ENCODE data around the gene KNDC1. TPM values are rescaled to one million over a fixed set of nuclear protein-coding genes. Genes with fewer than 3 reads are reported as not detected.

KNDC1 gene
- total and polyA plus RNA-seq, 3 donors from 2014 or later, result 4.2 to 19.8 (median 13.3) TPM

DNA sequence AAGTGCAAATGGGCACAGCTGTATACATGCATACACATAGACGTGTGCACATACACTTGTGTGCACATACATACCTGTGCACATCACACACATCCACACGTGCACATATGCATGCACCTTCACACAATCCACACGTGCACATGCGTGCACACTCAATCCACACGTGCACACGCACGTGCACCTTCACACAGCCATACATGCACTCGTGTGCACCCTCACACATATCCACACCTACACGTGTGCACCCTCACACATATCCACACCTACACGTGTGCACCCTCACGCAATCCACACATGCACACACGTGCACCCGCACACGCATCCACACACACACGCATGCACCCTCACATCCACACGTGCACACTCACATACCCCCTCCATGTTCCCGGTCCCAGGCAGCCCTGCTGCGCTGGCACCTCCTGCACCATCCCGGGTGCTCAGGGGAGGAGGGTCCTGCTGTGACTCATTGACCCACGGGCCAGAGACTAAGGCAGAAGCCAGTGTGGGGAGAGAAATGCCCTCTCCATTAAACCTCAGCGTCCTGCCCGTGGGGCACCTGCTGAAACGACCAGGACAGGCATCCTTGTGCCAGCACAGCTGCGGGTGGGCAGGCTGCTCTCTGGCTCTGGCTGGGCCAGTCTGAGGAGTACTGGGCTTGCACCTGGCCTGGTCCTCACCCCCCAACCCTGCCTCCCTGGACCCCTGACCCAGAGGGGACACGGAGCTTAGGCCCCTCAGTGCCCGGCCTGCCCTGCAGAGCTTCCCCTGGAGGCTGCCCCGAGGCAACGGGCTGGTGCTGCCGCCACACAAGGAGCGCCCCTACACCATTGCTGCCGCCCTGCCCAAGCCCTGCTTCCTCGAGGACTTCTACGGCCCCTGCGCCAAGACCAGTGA lies 52.2 kb downstream of the KNDC1 start:
- Histone ChIP-seq H3K27ac (no peak overlapping the region), H3K27me3 (no peaks in the 10 kb centered on the region), H3K36me3 (ENCODE audit: low read depth, missing control alignments) (no peaks in the 10 kb centered on the region), H3K9me3 (no peaks in the 10 kb centered on the region), H3K4me1 (no peaks in the 10 kb centered on the region), H3K4me3 (no peak overlapping the region)
- intact Hi-C loops (cut with DNase I; ENCODE audit: low total_unique reads), result no loop called here
- 86 to 90% methylated on average over 22 to 34 of the region's 34 CpGs for WGBS, 2 donors
- no peak for DNase-seq
- TF ChIP-seq POLR2A (IDR thresholded peaks at IDR 0.05), result no peak
- TF ChIP-seq, protein P1, sequence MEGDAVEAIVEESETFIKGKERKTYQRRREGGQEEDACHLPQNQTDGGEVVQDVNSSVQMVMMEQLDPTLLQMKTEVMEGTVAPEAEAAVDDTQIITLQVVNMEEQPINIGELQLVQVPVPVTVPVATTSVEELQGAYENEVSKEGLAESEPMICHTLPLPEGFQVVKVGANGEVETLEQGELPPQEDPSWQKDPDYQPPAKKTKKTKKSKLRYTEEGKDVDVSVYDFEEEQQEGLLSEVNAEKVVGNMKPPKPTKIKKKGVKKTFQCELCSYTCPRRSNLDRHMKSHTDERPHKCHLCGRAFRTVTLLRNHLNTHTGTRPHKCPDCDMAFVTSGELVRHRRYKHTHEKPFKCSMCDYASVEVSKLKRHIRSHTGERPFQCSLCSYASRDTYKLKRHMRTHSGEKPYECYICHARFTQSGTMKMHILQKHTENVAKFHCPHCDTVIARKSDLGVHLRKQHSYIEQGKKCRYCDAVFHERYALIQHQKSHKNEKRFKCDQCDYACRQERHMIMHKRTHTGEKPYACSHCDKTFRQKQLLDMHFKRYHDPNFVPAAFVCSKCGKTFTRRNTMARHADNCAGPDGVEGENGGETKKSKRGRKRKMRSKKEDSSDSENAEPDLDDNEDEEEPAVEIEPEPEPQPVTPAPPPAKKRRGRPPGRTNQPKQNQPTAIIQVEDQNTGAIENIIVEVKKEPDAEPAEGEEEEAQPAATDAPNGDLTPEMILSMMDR (IDR thresholded peaks at IDR 0.05), result no peak

DNA sequence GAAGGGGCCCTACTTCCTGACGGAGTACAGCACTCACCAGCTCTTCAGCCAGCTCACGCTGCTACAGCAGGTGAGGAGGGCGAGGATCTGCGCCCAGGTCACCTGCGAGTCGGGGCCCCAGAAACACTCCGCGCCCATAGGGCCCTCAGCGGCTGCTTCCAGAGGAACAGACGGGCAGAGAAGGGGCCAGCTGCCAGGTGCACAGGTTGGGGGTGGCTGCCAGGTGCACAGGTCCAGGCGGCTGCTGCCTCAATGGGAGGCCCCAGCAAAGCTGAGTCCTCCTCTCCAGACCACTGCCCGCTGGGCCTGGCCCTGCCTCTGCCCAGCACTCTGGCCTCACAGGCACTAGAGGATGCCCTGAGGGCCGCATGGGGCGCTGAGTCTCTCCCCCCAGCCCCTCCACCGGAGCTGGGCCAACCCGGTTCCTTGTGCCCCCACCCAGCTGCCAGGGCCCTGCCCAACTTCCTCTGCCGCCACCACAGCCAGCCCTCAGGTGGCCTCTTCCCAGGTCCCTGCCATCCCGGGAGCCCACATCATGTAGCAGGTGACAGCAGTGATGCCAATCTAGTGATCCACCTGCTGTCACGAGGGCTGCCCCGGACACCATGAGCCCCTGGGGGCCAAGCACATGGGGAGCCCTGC lies 53.0 kb downstream of the KNDC1 start:
- intact Hi-C loops (cut with DNase I; ENCODE audit: low total_unique reads), result no loop called here
- Histone ChIP-seq H3K4me3 (no peak overlapping the region), H3K27me3 (no peaks in the 10 kb centered on the region), H3K27ac (no peak overlapping the region), H3K36me3 (ENCODE audit: low read depth, missing control alignments) (no peaks in the 10 kb centered on the region), H3K9me3 (no peaks in the 10 kb centered on the region), H3K4me1 (no peaks in the 10 kb centered on the region)
- no peak for DNase-seq
- TF ChIP-seq, protein P1 (IDR thresholded peaks at IDR 0.05), result no peak
- TF ChIP-seq POLR2A (IDR thresholded peaks at IDR 0.05), result no peak
- WGBS, 2 donors, result 92% methylated on average over 17 of the region's 20 CpGs; no CpG with 5 or more reads in 1 of the 2 donors

DNA sequence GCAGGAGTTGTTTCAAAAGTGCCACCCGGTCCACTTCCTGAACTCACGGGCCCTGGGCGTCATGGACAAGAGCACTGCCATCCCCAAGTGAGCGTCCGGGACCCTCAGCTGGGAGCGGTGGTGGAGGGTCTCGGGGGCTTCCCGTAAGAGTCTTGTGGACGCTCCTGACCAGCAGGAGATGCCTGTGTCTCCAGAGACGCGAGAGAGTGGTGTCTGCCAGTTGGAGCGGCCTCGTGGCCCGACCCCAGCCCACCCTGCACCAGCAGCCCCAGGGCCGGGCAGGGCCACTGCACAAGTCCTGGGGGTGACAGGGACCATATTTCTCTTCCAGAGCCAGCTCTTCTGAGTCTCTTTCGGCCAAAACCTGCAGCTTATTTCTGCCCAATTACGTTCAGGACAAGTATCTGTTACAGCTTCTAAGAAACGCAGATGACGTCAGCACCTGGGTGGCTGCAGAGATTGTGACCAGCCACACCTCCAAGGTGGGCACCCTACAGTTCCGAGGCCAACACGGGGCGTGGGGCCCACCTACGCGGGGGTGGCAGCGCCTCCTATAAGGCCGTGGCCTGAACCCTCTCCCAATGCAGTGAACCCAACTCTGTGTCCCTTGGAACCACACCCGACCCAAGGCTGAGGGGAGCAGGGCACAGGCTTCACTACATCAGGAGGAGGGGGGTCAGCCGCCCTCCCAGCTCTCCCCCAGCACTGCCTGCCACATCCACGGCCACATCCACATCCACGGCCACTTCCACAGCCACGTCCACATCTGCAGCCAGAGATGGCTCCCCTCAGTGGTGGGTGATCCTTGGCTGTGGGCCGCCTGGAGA lies 53.8 kb downstream of the KNDC1 start:
- Histone ChIP-seq H3K27ac (no peak overlapping the region), H3K36me3 (ENCODE audit: low read depth, missing control alignments) (no peaks in the 10 kb centered on the region), H3K4me1 (no peaks in the 10 kb centered on the region), H3K4me3 (no peak overlapping the region), H3K27me3 (no peaks in the 10 kb centered on the region), H3K9me3 (no peaks in the 10 kb centered on the region)
- 88 to 92% methylated on average over 20 to 32 of the region's 32 CpGs for WGBS, 2 donors
- intact Hi-C loops (cut with DNase I; ENCODE audit: low total_unique reads), result no loop called here
- no peak for DNase-seq
- no peak for TF ChIP-seq POLR2A (IDR thresholded peaks at IDR 0.05)
- TF ChIP-seq, protein P1 (IDR thresholded peaks at IDR 0.05), result no peak

DNA sequence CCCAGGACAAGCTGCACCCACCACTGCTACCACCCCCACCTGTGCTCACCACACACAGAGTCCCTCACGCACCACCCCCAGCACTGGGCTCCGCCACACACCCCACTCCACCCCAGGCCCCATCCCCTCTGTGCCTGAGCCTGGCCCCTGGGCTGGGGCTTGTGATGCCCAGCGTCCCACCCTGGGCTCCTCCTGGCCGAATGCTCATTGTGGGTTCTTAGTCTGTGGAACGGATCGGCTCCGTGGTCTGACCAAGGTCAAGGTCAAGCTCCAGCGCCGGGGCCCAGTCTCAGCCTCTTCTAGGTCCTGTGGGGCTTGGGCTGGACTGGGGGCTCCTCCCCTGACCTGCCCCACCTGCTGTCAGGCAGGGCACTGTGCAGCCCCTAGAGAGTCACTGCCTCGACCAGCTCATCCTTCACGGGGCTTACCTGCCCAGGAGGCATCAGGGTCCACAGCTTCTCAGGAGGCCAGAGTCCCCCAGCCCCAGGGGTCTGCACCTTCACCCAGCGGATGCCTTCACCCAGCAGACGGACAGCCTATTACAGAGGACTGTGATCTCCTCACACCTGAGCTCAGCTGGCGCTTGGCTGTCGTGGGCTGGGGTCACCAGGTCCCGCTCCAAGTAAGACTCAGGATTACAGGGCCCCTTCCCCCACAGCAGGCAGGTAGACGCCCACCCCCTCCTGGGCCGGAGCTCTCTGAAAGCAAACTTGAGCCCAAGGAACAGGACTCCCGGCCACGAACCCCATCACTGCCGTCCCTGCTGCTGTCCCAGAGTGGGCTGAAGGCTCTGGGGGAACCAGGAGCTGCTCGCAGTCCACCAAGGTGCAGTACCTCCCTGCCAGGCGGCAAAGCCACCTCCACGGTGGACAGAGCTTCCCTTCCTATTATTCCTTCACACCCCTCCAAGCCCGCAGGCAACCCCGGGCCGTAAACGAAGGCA lies 54.7 kb downstream of the KNDC1 start:
- Histone ChIP-seq H3K27ac (no peak overlapping the region), H3K9me3 (no peaks in the 10 kb centered on the region), H3K4me3 (no peak overlapping the region), H3K27me3 (no peaks in the 10 kb centered on the region), H3K4me1 (no peaks in the 10 kb centered on the region), H3K36me3 (ENCODE audit: low read depth, missing control alignments) (no peaks in the 10 kb centered on the region)
- no peak for TF ChIP-seq POLR2A (IDR thresholded peaks at IDR 0.05)
- TF ChIP-seq, protein P1 (IDR thresholded peaks at IDR 0.05), result no peak
- WGBS, 2 donors, result 81 to 90% methylated on average over 10 to 28 of the region's 28 CpGs
- intact Hi-C loops (cut with DNase I; ENCODE audit: low total_unique reads), result no loop called here
- no peak for DNase-seq
